KMS-11 (cell line): ENCODE results near the gene ITGAX.
"Not testable (repeated sequence)": the region's sequence is repeated elsewhere in the genome, so short reads cannot be mapped to it uniquely, and the experiment has no call there.

Experiments used
- H2AFZ ChIP-seq: fragments of 200-600 bp; sonication (generic); 2 replicates; pipeline ENCODE4 v1.6.1; 2016; ENCODE audit warnings: antibody characterized with exemption, mixed run types, low read depth
- H3K27ac ChIP-seq: fragments of 200-600 bp; sonication (generic); 2 replicates; pipeline ENCODE4 v1.6.1; 2016; ENCODE audit warnings: mild to moderate bottlenecking, mixed run types
- H3K27me3 ChIP-seq: fragments of 200-600 bp; sonication (generic); 2 replicates; pipeline ENCODE4 v1.6.1; 2017; ENCODE audit warnings: mild to moderate bottlenecking, low read depth, mixed run types, moderate library complexity; ENCODE audit not compliant: insufficient read depth
- H3K36me3 ChIP-seq: fragments of 200-600 bp; sonication (generic); 2 replicates; pipeline ENCODE4 v1.6.1; 2017; ENCODE audit warnings: mild to moderate bottlenecking, mixed run types; ENCODE audit not compliant: insufficient read depth
- H3K4me1 ChIP-seq: fragments of 200-600 bp; sonication (generic); 2 replicates; pipeline ENCODE4 v1.6.1; 2016; ENCODE audit warnings: mild to moderate bottlenecking, low read depth, mixed run types; ENCODE audit not compliant: poor library complexity, severe bottlenecking
- H3K4me2 ChIP-seq: fragments of 200-600 bp; sonication (generic); 2 replicates; pipeline ENCODE4 v1.7.0; 2016; ENCODE audit warnings: mild to moderate bottlenecking, mixed run types
- H3K4me3 ChIP-seq: fragments of 200-600 bp; sonication (generic); IDR thresholded peaks from 2 replicates; pipeline ENCODE4 v1.6.1; 2017; ENCODE audit warnings: low read depth, low read length, mixed read lengths; ENCODE audit not compliant: insufficient read depth
- H3K79me2 ChIP-seq: fragments of 200-600 bp; sonication (generic); 2 replicates; pipeline ENCODE4 v1.6.1; 2016; ENCODE audit warnings: low read depth, mixed run types; ENCODE audit not compliant: insufficient read depth
- H3K9ac ChIP-seq: fragments of 200-600 bp; sonication (generic); 2 replicates; pipeline ENCODE4 v1.6.1; 2016; ENCODE audit warnings: mild to moderate bottlenecking, mixed run types
- H4K20me1 ChIP-seq: fragments of 200-600 bp; sonication (generic); 2 replicates; pipeline ENCODE4 v1.6.1; 2016; ENCODE audit warnings: mild to moderate bottlenecking, mixed run types; ENCODE audit not compliant: insufficient read depth
- CTCF ChIP-seq: fragments of 200-600 bp; sonication (generic); conservative IDR thresholded peaks from 2 replicates; pipeline ENCODE4 v1.6.1; 2017; ENCODE audit warnings: low read depth, mild to moderate bottlenecking, antibody characterized with exemption, low read length, moderate library complexity, mixed read lengths

The ITGAX gene

GRCh38 chr16:31413943-31414342 is 59.0 kb downstream of the ITGAX start:
- H3K27ac ChIP-seq, result no peak overlapping the region
- no peak overlapping the region for H3K4me3 ChIP-seq
- H3K79me2 ChIP-seq, result no peaks in the 10 kb centered on the region
- no peak overlapping the region for H2AFZ ChIP-seq
- no peaks in the 10 kb centered on the region for H3K4me1 ChIP-seq
- H3K36me3 ChIP-seq, result no peaks in the 10 kb centered on the region
- H4K20me1 ChIP-seq, result no peaks in the 10 kb centered on the region
- no peaks in the 10 kb centered on the region for H3K27me3 ChIP-seq
- TF ChIP-seq CTCF, result no peak
- no peak overlapping the region for H3K9ac ChIP-seq
- no peak overlapping the region for H3K4me2 ChIP-seq

GRCh38 chr16:31414706-31415105 is 59.7 kb downstream of the ITGAX start:
- Histone ChIP-seq H4K20me1 (no peaks in the 10 kb centered on the region), H2AFZ (no peak overlapping the region), H3K27ac (no peak overlapping the region), H3K27me3 (no peaks in the 10 kb centered on the region), H3K79me2 (no peaks in the 10 kb centered on the region), H3K4me2 (no peak overlapping the region), H3K9ac (no peak overlapping the region), H3K4me3 (no peak overlapping the region), H3K4me1 (no peaks in the 10 kb centered on the region), H3K36me3 (no peaks in the 10 kb centered on the region)
- TF ChIP-seq CTCF, result no peak

GRCh38 chr16:31416371-31416770 is 61.4 kb downstream of the ITGAX start:
- no peaks in the 10 kb centered on the region for H3K27me3 ChIP-seq
- no peak overlapping the region for H3K4me2 ChIP-seq
- no peak overlapping the region for H3K4me3 ChIP-seq
- no peak overlapping the region for H2AFZ ChIP-seq
- H4K20me1 ChIP-seq, result no peaks in the 10 kb centered on the region
- H3K9ac ChIP-seq, result no peak overlapping the region
- H3K27ac ChIP-seq, result no peak overlapping the region
- TF ChIP-seq CTCF, result no peak
- no peaks in the 10 kb centered on the region for H3K4me1 ChIP-seq
- no peaks in the 10 kb centered on the region for H3K36me3 ChIP-seq
- no peaks in the 10 kb centered on the region for H3K79me2 ChIP-seq

- H3K4me1 ChIP-seq, H3K79me2 ChIP-seq, H3K27me3 ChIP-seq, H3K36me3 ChIP-seq, H4K20me1 ChIP-seq, H3K4me2 ChIP-seq, H2AFZ ChIP-seq, H3K9ac ChIP-seq, H3K27ac ChIP-seq, H3K4me3 ChIP-seq: not testable (repeated sequence)
Observed at GRCh38 chr16:31417036-31417435, 62.1 kb downstream of the ITGAX start.

- Histone ChIP-seq H3K36me3 (no peaks in the 10 kb centered on the region), H3K27me3 (no peaks in the 10 kb centered on the region), H3K79me2 (no peaks in the 10 kb centered on the region), H3K9ac (no peak overlapping the region), H4K20me1 (no peaks in the 10 kb centered on the region), H3K4me1 (no peaks in the 10 kb centered on the region), H2AFZ (no peak overlapping the region), H3K4me2 (no peak overlapping the region), H3K27ac (no peak overlapping the region), H3K4me3 (no peak overlapping the region)
- TF ChIP-seq CTCF, result no peak
Observed at GRCh38 chr16:31417916-31418315, 62.9 kb downstream of the ITGAX start.
